Fibroblast of pulmonary artery (primary cell): Measurements from ENCODE around the gene COPS7A.
A peak's percentile ranks its signal among the peaks of the same experiment; 100 is the strongest.
"Not testable (repeated sequence)": the region's sequence is repeated elsewhere in the genome, so short reads cannot be mapped to it uniquely, and the experiment has no call there.

Experiments used
- DNase-seq: peaks from one replicate; pipeline ENCODE4 v3.0.0-alpha.2; 2010; ENCODE audit warnings: low read depth
- H3K4me3 ChIP-seq: replicated peaks from 2 replicates; pipeline ENCODE4 v1.5.1; 2011; ENCODE audit warnings: low read depth, mild to moderate bottlenecking, control low read depth, low read length, moderate library complexity
- CTCF ChIP-seq: IDR thresholded peaks from 2 replicates; pipeline ENCODE4 v1.5.1; 2011; ENCODE audit warnings: mild to moderate bottlenecking, control low read depth, low read length, inconsistent platforms; ENCODE audit errors: missing control alignments

The COPS7A gene

GRCh38 chr12:6703631-6704030, 20.2 kb upstream of the COPS7A start:
- H3K4me3 ChIP-seq: no peak overlapping the region
- DNase-seq: no peak
- TF ChIP-seq CTCF: no peak

- DNase-seq, H3K4me3 ChIP-seq: not testable (repeated sequence)
Observed at GRCh38 chr12:6708351-6708750, 15.5 kb upstream of the COPS7A start.

GRCh38 chr12:6708960-6709394, 14.9 kb upstream of the COPS7A start:
- H3K4me3 ChIP-seq: no peak overlapping the region
- no peak for DNase-seq
- TF ChIP-seq CTCF: no peak

- DNase-seq, H3K4me3 ChIP-seq: not testable (repeated sequence)
Observed at GRCh38 chr12:6716031-6716873, 7.6 kb upstream of the COPS7A start.

GRCh38 chr12:6716874-6717437, 6.9 kb upstream of the COPS7A start:
- no peak for DNase-seq
- H3K4me3 ChIP-seq: no peak overlapping the region
- TF ChIP-seq CTCF: no peak

GRCh38 chr12:6722863-6723262, 983 bp upstream of the COPS7A start:
- TF ChIP-seq CTCF: no peak
- no peak for DNase-seq
- no peak overlapping the region for H3K4me3 ChIP-seq

GRCh38 chr12:6724409-6724797, 557 bp downstream of the COPS7A start:
- peak overlapping the region; percentile 77 for H3K4me3 ChIP-seq
- no peak for TF ChIP-seq CTCF
- DNase-seq: no peak

GRCh38 chr12:6725350-6725749, 1.5 kb downstream of the COPS7A start:
- DNase-seq: no peak
- no peak for TF ChIP-seq CTCF
- H3K4me3 ChIP-seq: no peak overlapping the region
